Stomach (tissue), 4 donors: ENCODE results near the gene ATP7B.

Experiments
- CTCF ChIP-seq, 7 experiments: fragments of 450-650 bp in 4 of 7; fragments of 200-600 bp in 3 of 7; sonication (generic) in 3 of 7; IDR thresholded peaks; one replicate each; pipeline ENCODE4 v1.5.1; 2016 to 2019; ENCODE audit warnings: antibody characterized with exemption in 7 of 7, control low read depth in 2 of 7, mild to moderate bottlenecking in 1 of 7
- EP300 ChIP-seq: sonication (generic); formaldehyde crosslinking; IDR thresholded peaks from one replicate; pipeline ENCODE4 v1.6.1; 2017; ENCODE audit warnings: antibody characterized with exemption
- POLR2A ChIP-seq, 4 donors: fragments of 450-650 bp; IDR thresholded peaks; one replicate each; pipeline ENCODE4 v1.6.1; 2016; ENCODE audit warnings: antibody characterized with exemption in 4 of 4, control low read depth in 2 of 4, mild to moderate bottlenecking in 1 of 4, moderate library complexity in 1 of 4
- POLR2AphosphoS5 ChIP-seq, 3 donors: sonication (generic); formaldehyde crosslinking; IDR thresholded peaks; one replicate each; pipeline ENCODE4 v1.6.1; 2016; ENCODE audit warnings: antibody characterized with exemption in 3 of 3

GRCh38 chr13:52012512-52012836, 1.2 kb upstream of the ATP7B start:
- TF ChIP-seq CTCF (IDR thresholded peaks at IDR 0.05): no peak
- no peak for TF ChIP-seq POLR2AphosphoS5 (IDR thresholded peaks at IDR 0.05)
- TF ChIP-seq POLR2A (IDR thresholded peaks at IDR 0.05): no peak
- TF ChIP-seq EP300: no peak
